GM13977 (cell line): ENCODE measurements around the gene SLC24A3.

Source experiments
- DNase-seq: peaks from one replicate; pipeline ENCODE4 v3.0.0; 2012; ENCODE audit warnings: low spot score
- in situ Hi-C: fragments of 300-500 bp; cut with MboI; formaldehyde crosslinking; loops from one replicate; pipeline ENCODE4 v1.12.0; 2022; ENCODE audit warnings: low sequenced_read_pairs, low pct_unique_long_range_greater_than_20kb, mixed read lengths, inconsistent platforms; ENCODE audit not compliant: unreplicated experiment
- TF ChIP-seq, protein P1 (sequence below): IDR thresholded peaks from 2 replicates; pipeline ENCODE4 v1.5.1; 2012; ENCODE audit warnings: mild to moderate bottlenecking, control low read depth; ENCODE audit not compliant: insufficient read depth; ENCODE audit errors: extremely low read depth, missing control alignments

SLC24A3 gene

DNA sequence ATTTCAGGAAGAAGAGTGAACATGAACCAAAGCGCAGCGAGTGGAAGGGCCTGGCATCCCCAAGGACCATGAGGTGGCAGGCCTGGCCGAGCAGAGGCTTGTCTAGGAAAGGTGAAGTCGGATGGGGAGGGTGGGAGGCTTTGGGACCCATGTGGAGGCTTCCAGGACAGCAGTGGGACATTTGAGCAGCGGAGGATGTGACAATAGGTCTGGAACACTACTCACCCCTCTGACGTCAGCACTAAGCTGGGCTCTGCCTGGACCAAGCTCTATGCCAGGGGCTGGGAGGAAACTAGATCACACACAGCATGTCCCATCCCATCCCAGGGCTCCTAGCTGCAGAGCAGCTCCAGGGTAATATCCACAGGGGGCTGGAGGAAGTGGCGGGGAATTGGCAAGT is 370.3 kb downstream of the SLC24A3 start:
- in situ Hi-C loops, result loop anchor here (10.0 kb wide), 1 partner anchor 378 kb away; no protein-coding TSS in a partner anchor
- TF ChIP-seq, protein P1, sequence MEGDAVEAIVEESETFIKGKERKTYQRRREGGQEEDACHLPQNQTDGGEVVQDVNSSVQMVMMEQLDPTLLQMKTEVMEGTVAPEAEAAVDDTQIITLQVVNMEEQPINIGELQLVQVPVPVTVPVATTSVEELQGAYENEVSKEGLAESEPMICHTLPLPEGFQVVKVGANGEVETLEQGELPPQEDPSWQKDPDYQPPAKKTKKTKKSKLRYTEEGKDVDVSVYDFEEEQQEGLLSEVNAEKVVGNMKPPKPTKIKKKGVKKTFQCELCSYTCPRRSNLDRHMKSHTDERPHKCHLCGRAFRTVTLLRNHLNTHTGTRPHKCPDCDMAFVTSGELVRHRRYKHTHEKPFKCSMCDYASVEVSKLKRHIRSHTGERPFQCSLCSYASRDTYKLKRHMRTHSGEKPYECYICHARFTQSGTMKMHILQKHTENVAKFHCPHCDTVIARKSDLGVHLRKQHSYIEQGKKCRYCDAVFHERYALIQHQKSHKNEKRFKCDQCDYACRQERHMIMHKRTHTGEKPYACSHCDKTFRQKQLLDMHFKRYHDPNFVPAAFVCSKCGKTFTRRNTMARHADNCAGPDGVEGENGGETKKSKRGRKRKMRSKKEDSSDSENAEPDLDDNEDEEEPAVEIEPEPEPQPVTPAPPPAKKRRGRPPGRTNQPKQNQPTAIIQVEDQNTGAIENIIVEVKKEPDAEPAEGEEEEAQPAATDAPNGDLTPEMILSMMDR, result no peak
- no peak for DNase-seq

DNA sequence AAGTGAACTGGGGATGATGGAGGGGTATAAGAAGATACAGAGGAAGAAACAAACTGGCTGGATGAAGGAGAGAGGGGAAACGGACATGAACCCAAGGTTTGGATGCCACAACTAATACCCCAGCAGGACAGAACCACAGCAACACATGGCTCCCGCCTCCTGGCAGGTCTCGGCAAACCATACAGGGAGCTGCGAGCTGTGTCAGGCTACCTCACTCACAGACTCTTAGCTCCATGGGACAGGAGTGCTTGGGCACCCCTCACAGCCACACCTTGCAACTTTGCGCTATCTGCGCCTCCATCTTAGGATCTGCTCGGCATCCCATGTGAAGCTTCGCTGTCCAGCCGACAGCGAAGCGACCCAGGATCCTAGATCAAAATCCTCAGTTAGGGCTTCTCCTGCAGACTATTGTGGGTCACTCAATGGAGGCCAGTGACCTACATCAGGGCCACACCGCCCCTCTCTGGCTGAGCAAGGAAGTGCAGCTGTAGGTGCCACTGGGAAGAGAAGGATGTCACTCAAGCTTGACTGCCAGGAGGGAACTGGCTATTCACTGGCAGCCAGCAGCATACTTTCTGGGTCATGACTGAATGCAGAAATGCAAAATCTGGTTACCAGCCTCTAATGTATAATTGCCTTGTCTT is 371.2 kb downstream of the SLC24A3 start:
- DNase-seq, result peak; percentile 73
- TF ChIP-seq, protein P1, result peak; percentile 82
- in situ Hi-C loops, result loop anchor here (10.0 kb wide), 1 partner anchor 379 kb away; no protein-coding TSS in a partner anchor

DNA sequence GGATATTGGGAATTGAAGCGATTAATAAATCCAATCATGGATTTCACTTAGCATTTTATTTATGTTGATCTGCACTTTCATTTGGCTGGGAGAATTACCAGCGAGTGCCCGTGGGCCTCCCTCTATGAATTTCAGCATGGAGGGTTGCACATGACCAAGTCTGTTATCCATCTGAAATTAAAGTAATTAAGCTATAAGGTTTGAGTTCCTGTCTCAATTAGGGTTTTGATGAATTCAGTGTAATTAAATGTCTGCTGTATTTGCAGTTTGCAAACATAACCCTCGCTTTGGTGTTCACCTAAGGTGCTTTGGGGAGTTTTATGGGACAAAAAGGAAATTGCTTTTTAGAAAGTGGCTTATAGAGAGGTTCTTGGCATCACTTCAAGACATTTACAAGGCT is 375.8 kb downstream of the SLC24A3 start:
- in situ Hi-C loops, result loop anchor here (10.0 kb wide), 1 partner anchor 383 kb away; no protein-coding TSS in a partner anchor

DNA sequence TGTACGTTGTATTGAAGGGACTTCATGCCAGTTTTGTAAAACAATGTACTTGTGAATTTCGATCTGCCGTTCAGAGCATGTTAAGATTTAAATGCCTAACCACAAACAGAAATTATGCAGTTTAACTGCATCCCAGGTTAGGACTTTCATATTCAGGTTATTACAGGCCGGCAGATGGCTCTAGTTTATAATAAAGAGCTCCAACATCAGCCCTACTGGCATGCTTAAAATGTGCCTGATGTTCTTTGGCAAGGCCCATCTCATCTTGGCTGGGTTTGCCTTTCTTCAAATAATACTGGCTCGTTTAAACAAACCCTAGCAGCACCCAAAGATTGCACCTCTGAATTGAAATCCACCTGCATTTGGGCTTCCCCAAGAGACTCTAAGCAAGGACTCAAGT is 376.3 kb downstream of the SLC24A3 start:
- TF ChIP-seq, protein P1, result no peak
- in situ Hi-C loops, result loop anchor here (10.0 kb wide), 1 partner anchor 384 kb away; no protein-coding TSS in a partner anchor
- DNase-seq, result no peak

More for the DNA sequence above, 375.8 kb downstream of the SLC24A3 start:
- TF ChIP-seq, protein P1, result no peak
- DNase-seq, result no peak

DNA sequence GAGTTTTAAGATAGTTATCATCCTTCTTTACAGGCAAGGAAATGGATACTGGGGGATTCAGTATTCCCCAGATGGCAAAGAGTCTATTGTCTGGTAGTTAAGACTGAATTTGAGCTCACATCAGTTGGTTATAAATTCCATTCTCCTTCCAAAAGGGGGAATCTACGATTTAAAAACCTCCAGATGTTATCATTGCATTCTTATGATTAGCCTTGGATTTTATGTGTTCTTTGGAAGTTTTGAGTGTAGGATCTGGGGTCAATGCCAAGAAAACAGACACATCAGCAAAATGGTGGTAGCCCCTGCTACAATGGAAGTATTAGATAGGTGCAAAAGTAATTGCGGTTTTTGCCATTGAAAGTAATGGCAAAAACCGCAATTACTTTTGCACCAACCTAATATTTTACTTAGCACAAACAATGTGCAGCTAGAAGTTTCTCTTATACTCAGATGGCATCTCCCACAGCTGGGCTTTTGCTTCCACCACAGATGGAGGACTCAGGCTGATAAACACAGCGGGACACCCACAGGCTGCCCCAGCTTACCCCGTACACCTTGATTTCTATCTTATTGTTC is 377.4 kb downstream of the SLC24A3 start:
- TF ChIP-seq, protein P1, result no peak
- in situ Hi-C loops, result loop anchor here (10.0 kb wide), 1 partner anchor 385 kb away; no protein-coding TSS in a partner anchor
- no peak for DNase-seq

DNA sequence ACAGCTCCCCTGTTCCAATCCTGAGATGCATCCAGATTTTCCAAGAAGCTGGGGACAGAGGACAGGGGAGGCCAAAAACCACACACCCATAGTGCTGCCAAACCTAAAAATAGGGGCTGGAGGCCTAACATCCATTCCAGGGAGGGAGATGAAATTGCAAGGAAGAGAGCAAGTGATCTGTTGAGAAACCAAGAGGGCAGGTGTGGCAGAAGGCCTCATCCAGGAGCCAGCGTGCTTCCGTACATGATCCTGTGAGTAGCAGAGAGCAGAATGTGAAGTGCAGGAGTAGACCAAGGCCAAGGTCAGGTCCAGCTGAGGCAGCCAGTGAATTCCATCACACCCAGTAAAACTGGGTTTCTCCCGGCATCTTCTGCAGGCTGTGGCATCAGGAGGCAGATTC is 377.9 kb downstream of the SLC24A3 start:
- TF ChIP-seq, protein P1, result no peak
- no peak for DNase-seq
- in situ Hi-C loops, result no loop called here
